Heart right ventricle (tissue), 16 donors: ENCODE measurements around the gene AKR1C2. TPM values are rescaled to one million over a fixed set of nuclear protein-coding genes. Genes with fewer than 3 reads are reported as not detected.
"Not testable (repeated sequence)": the region's sequence is repeated elsewhere in the genome, so short reads cannot be mapped to it uniquely, and the experiment has no call there.

Source experiments
- ATAC-seq, 8 donors: fragments of 200-7000 bp; cut with Tn5 transposase; one replicate each; pipeline ENCODE4 v1.9.1; 2020; ENCODE audit warnings: mild to moderate bottlenecking in 8 of 8, moderate library complexity in 8 of 8, moderate number of reproducible peaks in 1 of 8
- DNase-seq, 2 donors: peaks; one replicate each; pipeline ENCODE4 v3.0.0-alpha.2; 2020
- H3K27ac ChIP-seq, 10 donors: fragments of 200-600 bp; sonication (generic) in 2 of 10; one replicate each; pipeline versions ENCODE4 v1.5.0 to v1.8.0; 2020 to 2022; ENCODE audit warnings: mild to moderate bottlenecking in 3 of 10
- H3K27me3 ChIP-seq, 7 donors: fragments of 200-600 bp; one replicate each; pipeline ENCODE4 v1.8.0; 2021 to 2022; ENCODE audit warnings: mild to moderate bottlenecking in 2 of 7
- H3K36me3 ChIP-seq, 9 donors: fragments of 200-600 bp; sonication (generic) in 1 of 9; one replicate each; pipeline versions ENCODE4 v1.5.0 to v1.8.0; 2020 to 2022; ENCODE audit warnings: mild to moderate bottlenecking in 2 of 9
- H3K4me1 ChIP-seq, 9 donors: fragments of 200-600 bp; sonication (generic) in 1 of 9; one replicate each; pipeline versions ENCODE4 v1.5.0 to v1.8.0; 2020 to 2022; ENCODE audit warnings: mild to moderate bottlenecking in 4 of 9
- H3K4me3 ChIP-seq, 10 donors: fragments of 200-600 bp; sonication (generic) in 2 of 10; one replicate each; pipeline versions ENCODE4 v1.5.0 to v1.8.0; 2020 to 2022; ENCODE audit warnings: mild to moderate bottlenecking in 7 of 10, moderate library complexity in 2 of 10
- H3K9me3 ChIP-seq, 11 donors: fragments of 200-600 bp in 10 of 11; sonication (generic) in 2 of 11; one replicate each; pipeline versions ENCODE4 v1.5.0 to v1.8.0; 2013 to 2022; ENCODE audit warnings: mild to moderate bottlenecking in 2 of 11, control low read depth in 1 of 11, moderate library complexity in 1 of 11
- CTCF ChIP-seq, 9 donors: fragments of 200-600 bp; sonication (generic) in 2 of 9; IDR thresholded peaks; one replicate each; pipeline versions ENCODE4 v1.5.0 to v1.8.0; 2021 to 2022; ENCODE audit warnings: antibody characterized with exemption in 9 of 9, mild to moderate bottlenecking in 5 of 9, moderate library complexity in 1 of 9
- WGBS, 2 donors: extraction: QIAGEN DNeasy Blood & Tissue Kit; methylation state at CpG; one replicate each; pipeline ENCODE4 v1.1.7; 2013; ENCODE audit warnings: inconsistent platforms in 1 of 2; 5-methylcytosine and 5-hydroxymethylcytosine counted together
- intact Hi-C, 10 donors: fragments of 100-400 bp; cut with DNase I; formaldehyde crosslinking; loops; one replicate each; pipeline versions ENCODE4 v1.11.1 to v1.14.2; 2022
- long read RNA-seq, 3 donors: library from polyadenylated mRNA; unstranded; transcript quantifications; one replicate each; pipeline ENCODE4 v2.0.0, GENCODE V29; 2020 to 2021
- polyA plus RNA-seq, 2 donors: library from polyadenylated mRNA; stranded (reverse); fragments of 200-250 nt; gene quantifications; one replicate each; pipeline ENCODE4 v1.2.3, GENCODE V29; 2013
- total RNA-seq, 10 donors: library from RNA; stranded (reverse); fragmentation: NEBNext Ultra II Directional in 3 of 10; extraction: Animal tissue kit (Norgen Biotek cat#: 25700) in 3 of 10; gene quantifications; one replicate each; pipeline versions ENCODE4 v1.2.1 to v1.2.4, GENCODE V29; 2021 to 2023
- donor health status: Arrhythmogenic right ventricular cardiomyopathy.
- donor health status: ischemic (EF 13 %, LVEDD 7.1; RV severe dilation, severe dysfunction).
- donor health status: healthy with polysubstance abuse.
- donor health status: DM: no; HTN: yes; CAD: no.
- donor health status: DM: no; HTN: no; CAD: no.
- donor health status: ischemic (EF 25% LVEDD 6.9; RV normal size, moderate dysfunction).
- donor health status: ischemic (EF 25% LVEDD 5.7; RV mildly dilated, moderate dysfunction).
- donor health status: healthy.
- donor health status: DM: yes; HTN: yes; CAD: no.
- donor health status: Ischemic cardiomyopathy.
- donor health status: ischemic (EF 35%, LVEDD 5.7; RV mildly dilated, moderate dysfunction).
- donor health status: nonischemic (EF 11% LVEDD 7.7; RV severe dilation, severe dysfunction).
- donor health status: DM: yes; HTN: yes; CAD: no.
- donor health status: PGD.
- donor health status: ischemic (EF 29% LVEDD 5.4; RV normal size, mild dysfunction).
- donor health status: nonischemic (EF 23%, LVEDD 6.1; RV moderate dilation, normal function).

AKR1C2 gene
- 10 to 100 TPM in 8 of 10 donors, 1 to 10 TPM in 2; 4.5 to 44.4 (median 20.5) TPM for total RNA-seq
- polyA plus RNA-seq: 10 to 100 TPM; 13.4 to 25.8 TPM
- long read RNA-seq, donor 1, transcript AKR1C2-201 (9 exons, 3,756 nt): major isoform, 25 of 28 reads
- long read RNA-seq, donor 1, partial matches to known transcripts: 2 of 28 reads
- long read RNA-seq, donor 1, other reads (novel, unspliced or antisense): 0 of 28 reads
- long read RNA-seq, donor 2, transcript AKR1C2-201 (9 exons, 3,756 nt): major isoform, 8 of 10 reads
- long read RNA-seq, donor 2, partial matches to known transcripts: 2 of 10 reads
- long read RNA-seq, donor 2, other reads (novel, unspliced or antisense): 0 of 10 reads
- long read RNA-seq, donor 3, transcript AKR1C2-201 (9 exons, 3,756 nt): major isoform, 18 of 22 reads
- long read RNA-seq, donor 3, partial matches to known transcripts: 0 of 22 reads
- long read RNA-seq, donor 3, other reads (novel, unspliced or antisense): 3 of 22 reads

GRCh38 chr10:5003127-5004029, at the start of gene AKR1C2:
AKR1C2 (minus strand) TSS chr10:5003857; CDS start chr10:5003835, 22 bp downstream.
- not testable (repeated sequence) for H3K36me3 ChIP-seq, H3K27ac ChIP-seq, H3K4me1 ChIP-seq, H3K9me3 ChIP-seq, H3K27me3 ChIP-seq, DNase-seq
- intact Hi-C loops: loop anchor here in 3 of 10 donors (2.0 to 10.0 kb wide), 4 partner anchors 41 to 136 kb away; partner anchors contain the start of gene AKR1C1 (in 1 of the 3)
- ATAC-seq: peak; percentile 84 to 98 (median 96)
- peak within 1 kb of the TSS in 7 of 10 donors; percentile 22 to 43 (median 31) for H3K4me3 ChIP-seq
- 51 to 55% methylated on average over 7 of the region's 10 CpGs for WGBS, 2 donors

- H3K27me3 ChIP-seq, H3K4me1 ChIP-seq, H3K27ac ChIP-seq, intact Hi-C loops, ATAC-seq, H3K4me3 ChIP-seq, H3K36me3 ChIP-seq, H3K9me3 ChIP-seq, DNase-seq: not testable (repeated sequence)
- WGBS, 2 donors: 89 to 96% methylated on average over 16 of the region's 16 CpGs
Observed at GRCh38 chr10:5052951-5053500, 49.4 kb upstream of the AKR1C2 start.

GRCh38 chr10:5047912-5048628, 44.4 kb upstream of the AKR1C2 start:
- H3K4me3 ChIP-seq: no peak overlapping the region
- H3K36me3 ChIP-seq: no peaks in the 10 kb centered on the region
- DNase-seq: no peak
- 77 to 93% methylated on average over 1 of the region's 1 CpG for WGBS, 2 donors
- no peaks in the 10 kb centered on the region for H3K4me1 ChIP-seq
- no peaks in the 10 kb centered on the region for H3K27me3 ChIP-seq
- no peak overlapping the region for H3K27ac ChIP-seq
- no peak for ATAC-seq
- intact Hi-C loops: no loop called here
- H3K9me3 ChIP-seq: no peaks in the 10 kb centered on the region
- TF ChIP-seq CTCF (IDR thresholded peaks at IDR 0.05): no peak

- intact Hi-C loops, H3K27ac ChIP-seq, H3K27me3 ChIP-seq, DNase-seq, ATAC-seq, H3K4me1 ChIP-seq, H3K9me3 ChIP-seq, H3K36me3 ChIP-seq, H3K4me3 ChIP-seq: not testable (repeated sequence)
- WGBS, 2 donors: 87 to 88% methylated on average over 5 of the region's 5 CpGs
Observed at GRCh38 chr10:5047055-5047454, 43.4 kb upstream of the AKR1C2 start.

GRCh38 chr10:5046410-5046809, 42.8 kb upstream of the AKR1C2 start:
- no peaks in the 10 kb centered on the region for H3K27me3 ChIP-seq
- intact Hi-C loops: no loop called here
- DNase-seq (no peak), ATAC-seq (no peak)
- no peaks in the 10 kb centered on the region for H3K36me3 ChIP-seq
- H3K27ac ChIP-seq: no peak overlapping the region
- peaks cover 0 to 11% (median 0%) of the 10 kb centered on the region in 9 donors for H3K4me1 ChIP-seq
- no peak overlapping the region for H3K4me3 ChIP-seq
- no peak for TF ChIP-seq CTCF (IDR thresholded peaks at IDR 0.05)
- 86 to 91% methylated on average over 6 of the region's 6 CpGs for WGBS, 2 donors
- H3K9me3 ChIP-seq: no peaks in the 10 kb centered on the region
